ENCODE measurements around the gene AMD1.
"Not testable (repeated sequence)": the region's sequence is repeated elsewhere in the genome, so short reads cannot be mapped to it uniquely, and the experiment has no call there.

Gene AMD1

DNA sequence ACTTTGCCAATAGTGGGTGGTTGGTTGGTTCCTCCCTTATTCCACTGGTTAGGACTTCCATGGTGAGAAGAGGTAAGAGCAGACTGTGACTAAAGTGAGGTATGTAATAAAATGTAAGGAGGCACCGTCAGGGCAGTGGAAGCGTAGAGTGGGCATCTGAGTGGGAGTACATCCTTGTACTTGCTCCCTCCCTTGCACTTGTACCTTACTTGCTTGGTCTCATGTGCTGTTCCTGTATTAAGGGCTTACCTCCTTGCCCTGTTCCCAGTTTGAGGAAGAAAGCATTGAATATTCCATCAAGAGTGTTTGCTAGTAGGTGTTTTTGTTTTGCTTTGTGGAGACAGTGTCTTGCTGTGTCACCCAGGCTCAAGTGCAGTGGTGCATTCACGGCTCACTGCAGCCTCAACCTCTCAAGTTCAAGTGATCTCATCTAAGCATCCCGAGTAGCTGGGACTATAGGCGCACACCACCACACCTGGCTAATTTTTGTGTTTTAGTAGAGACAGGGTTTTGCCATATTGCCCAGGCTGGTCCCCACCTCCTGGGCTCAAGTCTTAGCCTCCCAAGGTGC is 25.5 kb downstream of the AMD1 start:
- peaks cover 33 to 65% of the 10 kb centered on the region in 2 experiments for H3K36me3 ChIP-seq (ENCODE audit: control insufficient read depth in 1 of 2, insufficient read depth in 2 of 2, low read depth in 1 of 2, low read length in 2 of 2)
- no peak overlapping the region for H3K18ac ChIP-seq (ENCODE audit: low read depth in 1 of 2, low read length in 2 of 2)
- H2AK5ac ChIP-seq (ENCODE audit: low read length, severe bottlenecking): no peak overlapping the region
- no peak overlapping the region for H2BK15ac ChIP-seq (ENCODE audit: low read depth, poor library complexity, severe bottlenecking)
- H3K27ac ChIP-seq (ENCODE audit: low read length, poor library complexity, severe bottlenecking): no peak overlapping the region
- H3K4ac ChIP-seq (ENCODE audit: low read depth in 1 of 2, low read length in 2 of 2): no peak overlapping the region
- H2AFZ ChIP-seq (ENCODE audit: low read depth, low read length): no peak overlapping the region
- H4K8ac ChIP-seq (ENCODE audit: low read length): no peak overlapping the region
- DNase-seq: no peak
- H3K14ac ChIP-seq (ENCODE audit: low read length in 2 of 2): no peak overlapping the region
- H4K91ac ChIP-seq (ENCODE audit: low read length): no peak overlapping the region
- no peak overlapping the region for H3K4me3 ChIP-seq (ENCODE audit: insufficient read depth in 1 of 2, low read depth in 1 of 2, low read length in 2 of 2)
- no peaks in the 10 kb centered on the region for H3K27me3 ChIP-seq (ENCODE audit: control insufficient read depth in 1 of 2, insufficient read depth in 1 of 2, low read length in 2 of 2)
- no peak overlapping the region for H3K4me2 ChIP-seq (ENCODE audit: low read length, poor library complexity, severe bottlenecking)
- peaks cover 17% of the 10 kb centered on the region for H3K9me3 ChIP-seq (ENCODE audit: control insufficient read depth, low read length)
- H3K79me1 ChIP-seq (replicated peaks; ENCODE audit: low read length, poor library complexity, severe bottlenecking): peaks cover 10% of the 10 kb centered on the region
- H2BK12ac ChIP-seq (ENCODE audit: low read length in 2 of 2): no peak overlapping the region
- 98% methylated on average over 5 of the region's 5 CpGs for WGBS
- no peak overlapping the region for H2BK120ac ChIP-seq (ENCODE audit: low read depth, low read length)
- H3K9ac ChIP-seq (ENCODE audit: low read length): no peak overlapping the region
- no peak overlapping the region for H3K23ac ChIP-seq (ENCODE audit: low read length in 2 of 2)
- H3K4me1 ChIP-seq (ENCODE audit: control insufficient read depth, insufficient read depth, low read depth, low read length): peaks cover 3% of the 10 kb centered on the region
- H2BK5ac ChIP-seq (ENCODE audit: low read depth, low read length, poor library complexity, severe bottlenecking): no peak overlapping the region

DNA sequence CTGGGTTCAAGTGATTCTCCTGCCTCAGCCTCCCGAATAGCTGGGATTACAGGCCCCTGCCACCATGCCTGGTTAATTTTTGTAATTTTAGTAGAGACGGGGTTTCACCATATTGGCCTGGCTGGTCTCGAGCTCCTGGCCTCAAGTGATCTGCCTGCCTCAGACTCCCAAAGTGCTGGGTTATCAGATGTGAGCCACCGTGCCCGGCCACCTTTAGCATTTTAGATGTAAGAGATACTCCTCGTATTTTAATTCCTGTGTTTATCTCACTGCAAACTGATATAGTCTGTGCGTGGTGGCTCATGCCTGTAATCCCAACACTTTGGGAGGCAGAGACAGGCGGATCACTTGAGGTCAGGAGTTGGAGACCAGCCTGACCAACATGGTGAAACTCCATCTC is 27.0 kb downstream of the AMD1 start:
- not testable (repeated sequence) for H3K4ac ChIP-seq (ENCODE audit: low read depth in 1 of 2, low read length in 2 of 2); H2BK12ac ChIP-seq (ENCODE audit: low read length in 2 of 2); H3K23ac ChIP-seq (ENCODE audit: low read length in 2 of 2); H3K4me3 ChIP-seq (ENCODE audit: insufficient read depth in 1 of 2, low read depth in 1 of 2, low read length in 2 of 2); H3K14ac ChIP-seq (ENCODE audit: low read length in 2 of 2); H4K8ac ChIP-seq (ENCODE audit: low read length); H3K4me1 ChIP-seq (ENCODE audit: control insufficient read depth, insufficient read depth, low read depth, low read length); H2BK5ac ChIP-seq (ENCODE audit: low read depth, low read length, poor library complexity, severe bottlenecking); H3K18ac ChIP-seq (ENCODE audit: low read depth in 1 of 2, low read length in 2 of 2); H2AK5ac ChIP-seq (ENCODE audit: low read length, severe bottlenecking); H3K27me3 ChIP-seq (ENCODE audit: control insufficient read depth in 1 of 2, insufficient read depth in 1 of 2, low read length in 2 of 2); H3K27ac ChIP-seq (ENCODE audit: low read length, poor library complexity, severe bottlenecking); H3K9ac ChIP-seq (ENCODE audit: low read length); H3K4me2 ChIP-seq (ENCODE audit: low read length, poor library complexity, severe bottlenecking); H2BK15ac ChIP-seq (ENCODE audit: low read depth, poor library complexity, severe bottlenecking); DNase-seq; H3K79me1 ChIP-seq (replicated peaks; ENCODE audit: low read length, poor library complexity, severe bottlenecking); H2BK120ac ChIP-seq (ENCODE audit: low read depth, low read length); H2AFZ ChIP-seq (ENCODE audit: low read depth, low read length); H4K91ac ChIP-seq (ENCODE audit: low read length)
- H3K9me3 ChIP-seq (ENCODE audit: control insufficient read depth, low read length): peaks cover 23% of the 10 kb centered on the region
- H3K36me3 ChIP-seq (ENCODE audit: control insufficient read depth in 1 of 2, insufficient read depth in 2 of 2, low read depth in 1 of 2, low read length in 2 of 2): peaks cover 29 to 50% of the 10 kb centered on the region in 2 experiments
- WGBS: 98% methylated on average over 8 of the region's 8 CpGs

DNA sequence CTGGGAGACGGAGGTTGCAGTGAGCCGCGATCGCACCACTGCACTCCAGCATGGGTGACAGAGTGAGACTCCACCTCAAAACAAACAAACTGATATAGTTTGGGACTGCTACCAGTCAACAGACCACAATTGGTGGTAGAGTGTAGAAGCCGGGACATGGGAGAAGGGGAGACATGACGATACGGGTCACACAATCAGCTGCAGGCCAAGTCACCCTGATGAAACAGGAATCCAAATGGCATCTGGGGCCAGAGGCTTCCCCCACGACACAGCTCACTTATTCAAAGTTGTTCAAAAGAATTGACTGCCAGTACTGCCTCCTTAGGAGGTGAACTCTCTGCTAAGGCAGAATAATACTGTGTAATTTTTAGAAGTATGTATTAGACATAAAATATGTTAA is 27.5 kb downstream of the AMD1 start:
- H3K36me3 ChIP-seq (ENCODE audit: control insufficient read depth in 1 of 2, insufficient read depth in 2 of 2, low read depth in 1 of 2, low read length in 2 of 2): peaks cover 25 to 46% of the 10 kb centered on the region in 2 experiments
- H4K8ac ChIP-seq (ENCODE audit: low read length): no peak overlapping the region
- H3K18ac ChIP-seq (ENCODE audit: low read depth in 1 of 2, low read length in 2 of 2): no peak overlapping the region
- no peak overlapping the region for H3K4me2 ChIP-seq (ENCODE audit: low read length, poor library complexity, severe bottlenecking)
- H3K9me3 ChIP-seq (ENCODE audit: control insufficient read depth, low read length): peaks cover 23% of the 10 kb centered on the region
- H2BK12ac ChIP-seq (ENCODE audit: low read length in 2 of 2): no peak overlapping the region
- H3K4me3 ChIP-seq (ENCODE audit: insufficient read depth in 1 of 2, low read depth in 1 of 2, low read length in 2 of 2): no peak overlapping the region
- peaks cover 2% of the 10 kb centered on the region for H3K79me1 ChIP-seq (replicated peaks; ENCODE audit: low read length, poor library complexity, severe bottlenecking)
- no peak overlapping the region for H2BK15ac ChIP-seq (ENCODE audit: low read depth, poor library complexity, severe bottlenecking)
- no peak for DNase-seq
- H3K14ac ChIP-seq (ENCODE audit: low read length in 2 of 2): no peak overlapping the region
- H3K4me1 ChIP-seq (ENCODE audit: control insufficient read depth, insufficient read depth, low read depth, low read length): peaks cover 3% of the 10 kb centered on the region
- no peak overlapping the region for H2AFZ ChIP-seq (ENCODE audit: low read depth, low read length)
- H3K9ac ChIP-seq (ENCODE audit: low read length): no peak overlapping the region
- no peaks in the 10 kb centered on the region for H3K27me3 ChIP-seq (ENCODE audit: control insufficient read depth in 1 of 2, insufficient read depth in 1 of 2, low read length in 2 of 2)
- no peak overlapping the region for H3K4ac ChIP-seq (ENCODE audit: low read depth in 1 of 2, low read length in 2 of 2)
- H4K91ac ChIP-seq (ENCODE audit: low read length): no peak overlapping the region
- no peak overlapping the region for H2BK120ac ChIP-seq (ENCODE audit: low read depth, low read length)
- no peak overlapping the region for H2BK5ac ChIP-seq (ENCODE audit: low read depth, low read length, poor library complexity, severe bottlenecking)
- H3K27ac ChIP-seq (ENCODE audit: low read length, poor library complexity, severe bottlenecking): no peak overlapping the region
- H2AK5ac ChIP-seq (ENCODE audit: low read length, severe bottlenecking): no peak overlapping the region
- 98% methylated on average over 3 of the region's 8 CpGs for WGBS
- H3K23ac ChIP-seq (ENCODE audit: low read length in 2 of 2): no peak overlapping the region

- not testable (repeated sequence) for H2BK120ac ChIP-seq (ENCODE audit: low read depth, low read length); H3K18ac ChIP-seq (ENCODE audit: low read depth in 1 of 2, low read length in 2 of 2); H3K4me3 ChIP-seq (ENCODE audit: insufficient read depth in 1 of 2, low read depth in 1 of 2, low read length in 2 of 2); H3K14ac ChIP-seq (ENCODE audit: low read length in 2 of 2); H2BK15ac ChIP-seq (ENCODE audit: low read depth, poor library complexity, severe bottlenecking); H3K4me2 ChIP-seq (ENCODE audit: low read length, poor library complexity, severe bottlenecking); H3K9ac ChIP-seq (ENCODE audit: low read length); H2AK5ac ChIP-seq (ENCODE audit: low read length, severe bottlenecking); H3K79me1 ChIP-seq (replicated peaks; ENCODE audit: low read length, poor library complexity, severe bottlenecking); H2BK5ac ChIP-seq (ENCODE audit: low read depth, low read length, poor library complexity, severe bottlenecking); H3K27me3 ChIP-seq (ENCODE audit: control insufficient read depth in 1 of 2, insufficient read depth in 1 of 2, low read length in 2 of 2); H3K23ac ChIP-seq (ENCODE audit: low read length in 2 of 2); H3K4me1 ChIP-seq (ENCODE audit: control insufficient read depth, insufficient read depth, low read depth, low read length); H2BK12ac ChIP-seq (ENCODE audit: low read length in 2 of 2); DNase-seq; H3K4ac ChIP-seq (ENCODE audit: low read depth in 1 of 2, low read length in 2 of 2); H4K91ac ChIP-seq (ENCODE audit: low read length); H3K27ac ChIP-seq (ENCODE audit: low read length, poor library complexity, severe bottlenecking); H2AFZ ChIP-seq (ENCODE audit: low read depth, low read length); H4K8ac ChIP-seq (ENCODE audit: low read length)
- peaks cover 14% of the 10 kb centered on the region in 2 experiments for H3K36me3 ChIP-seq (ENCODE audit: control insufficient read depth in 1 of 2, insufficient read depth in 2 of 2, low read depth in 1 of 2, low read length in 2 of 2)
- peaks cover 23% of the 10 kb centered on the region for H3K9me3 ChIP-seq (ENCODE audit: control insufficient read depth, low read length)
- WGBS: no CpG with 5 or more reads among the region's 2 CpGs
These were observed 31.7 kb downstream of the AMD1 start for GRCh38 chr6:110906273-110906672.
